ENCODE results near the gene ACER1. TPM values are rescaled to one million over a fixed set of nuclear protein-coding genes. Genes with fewer than 3 reads are reported as not detected.

ACER1 gene
- total RNA-seq, 1 donor from 2014 or later = not detected

DNA sequence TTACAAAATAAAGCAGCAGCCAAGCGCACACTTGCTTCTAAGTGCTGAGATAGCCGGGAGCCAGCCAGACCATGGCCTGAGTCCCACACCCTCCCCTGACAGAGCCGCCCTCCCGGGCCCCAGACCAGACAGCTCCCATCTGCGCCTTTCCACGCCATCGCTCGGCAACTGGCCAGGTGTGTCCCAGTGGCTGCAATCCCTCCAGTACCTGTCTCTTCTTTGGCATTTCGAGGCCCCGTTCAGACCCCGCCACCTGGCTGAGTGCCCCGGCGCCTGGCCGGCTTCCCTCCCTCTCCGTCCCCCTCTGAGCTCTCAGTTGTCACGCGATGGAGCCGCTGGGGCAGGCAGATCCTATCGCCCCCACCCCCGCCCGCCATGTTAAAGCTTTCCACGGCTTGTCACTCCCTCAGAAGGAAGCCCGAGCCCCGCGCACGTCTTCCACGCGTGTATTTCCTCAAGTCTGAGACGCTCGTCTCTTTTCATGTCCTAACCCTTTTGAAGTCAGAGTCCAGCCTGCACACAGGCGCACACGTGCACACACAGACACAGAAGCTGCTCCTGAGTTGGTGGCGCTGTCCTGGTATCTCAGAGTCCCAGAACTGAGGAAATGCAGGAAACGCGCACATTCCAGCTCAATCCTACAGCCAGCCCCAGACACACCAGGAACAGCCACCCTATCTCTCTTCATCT, 61.5 kb downstream of the ACER1 start:
- H3K36me3 Mint-ChIP-seq = peaks cover 20% of the 10 kb centered on the region
- H3K27ac Mint-ChIP-seq = peak overlapping the region; percentile 92
- TF ChIP-seq, protein P1, sequence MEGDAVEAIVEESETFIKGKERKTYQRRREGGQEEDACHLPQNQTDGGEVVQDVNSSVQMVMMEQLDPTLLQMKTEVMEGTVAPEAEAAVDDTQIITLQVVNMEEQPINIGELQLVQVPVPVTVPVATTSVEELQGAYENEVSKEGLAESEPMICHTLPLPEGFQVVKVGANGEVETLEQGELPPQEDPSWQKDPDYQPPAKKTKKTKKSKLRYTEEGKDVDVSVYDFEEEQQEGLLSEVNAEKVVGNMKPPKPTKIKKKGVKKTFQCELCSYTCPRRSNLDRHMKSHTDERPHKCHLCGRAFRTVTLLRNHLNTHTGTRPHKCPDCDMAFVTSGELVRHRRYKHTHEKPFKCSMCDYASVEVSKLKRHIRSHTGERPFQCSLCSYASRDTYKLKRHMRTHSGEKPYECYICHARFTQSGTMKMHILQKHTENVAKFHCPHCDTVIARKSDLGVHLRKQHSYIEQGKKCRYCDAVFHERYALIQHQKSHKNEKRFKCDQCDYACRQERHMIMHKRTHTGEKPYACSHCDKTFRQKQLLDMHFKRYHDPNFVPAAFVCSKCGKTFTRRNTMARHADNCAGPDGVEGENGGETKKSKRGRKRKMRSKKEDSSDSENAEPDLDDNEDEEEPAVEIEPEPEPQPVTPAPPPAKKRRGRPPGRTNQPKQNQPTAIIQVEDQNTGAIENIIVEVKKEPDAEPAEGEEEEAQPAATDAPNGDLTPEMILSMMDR (IDR thresholded peaks at IDR 0.05; ENCODE audit: unreplicated experiment) = no peak
- H3K4me3 Mint-ChIP-seq = peak overlapping the region; percentile 53
- peaks cover 66% of the 10 kb centered on the region for H3K4me1 Mint-ChIP-seq
- peak in 1 of 2 experiments; percentile 70 for DNase-seq (ENCODE audit: low spot score in 2 of 2, unreplicated experiment in 2 of 2)
- H3K9me3 Mint-ChIP-seq = no peaks in the 10 kb centered on the region
- no peaks in the 10 kb centered on the region for H3K27me3 Mint-ChIP-seq (ENCODE audit: low read depth)

DNA sequence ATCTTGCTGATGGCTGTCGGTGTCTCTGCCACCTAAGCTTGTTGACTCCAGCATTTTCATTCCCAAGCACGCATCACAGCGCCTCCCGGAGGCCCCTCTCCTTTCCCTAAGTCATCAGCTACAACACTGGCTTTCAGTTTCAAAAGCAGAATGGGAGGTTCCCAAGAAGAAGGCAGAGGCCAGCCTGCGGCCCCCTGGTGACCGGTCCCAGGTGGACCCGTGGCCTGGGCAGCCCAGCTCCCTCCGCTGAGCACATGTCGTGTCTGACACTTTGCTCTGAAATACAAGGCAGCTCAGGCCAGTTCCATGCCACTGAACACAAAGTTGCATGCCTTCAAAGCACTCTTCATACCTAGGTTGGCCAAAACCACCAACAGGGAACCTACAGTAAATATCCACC, 62.2 kb downstream of the ACER1 start:
- Mint-ChIP-seq H3K36me3 (peaks cover 20% of the 10 kb centered on the region), H3K27me3 (ENCODE audit: low read depth) (no peaks in the 10 kb centered on the region), H3K9me3 (no peaks in the 10 kb centered on the region), H3K4me3 (peak overlapping the region; percentile 53), H3K27ac (peak overlapping the region; percentile 92), H3K4me1 (peaks cover 60% of the 10 kb centered on the region)
- TF ChIP-seq, protein P1 (IDR thresholded peaks at IDR 0.05; ENCODE audit: unreplicated experiment) = no peak
- DNase-seq (ENCODE audit: low spot score in 2 of 2, unreplicated experiment in 2 of 2) = no peak

DNA sequence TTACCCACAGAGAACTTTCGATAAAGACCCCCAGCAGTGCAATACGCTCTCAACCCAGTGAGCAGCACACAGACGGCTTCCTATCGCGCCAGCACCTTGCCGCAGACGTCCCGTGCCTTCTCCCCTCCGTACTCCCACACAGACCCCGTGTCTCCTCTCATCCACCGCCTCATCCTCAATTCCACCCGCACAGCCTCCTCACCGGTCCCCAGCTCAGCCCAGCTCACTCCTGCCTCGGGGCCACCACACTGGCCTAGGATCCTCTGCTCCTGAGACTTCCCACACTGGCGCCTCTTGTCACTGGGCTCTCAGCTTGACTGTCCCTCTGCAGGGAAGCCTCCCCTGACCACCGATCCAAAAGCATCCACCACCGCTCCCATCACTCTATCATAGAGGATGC, 62.6 kb downstream of the ACER1 start:
- no peaks in the 10 kb centered on the region for H3K9me3 Mint-ChIP-seq
- H3K27ac Mint-ChIP-seq = peak overlapping the region; percentile 92
- TF ChIP-seq, protein P1 (IDR thresholded peaks at IDR 0.05; ENCODE audit: unreplicated experiment) = no peak
- peaks cover 20% of the 10 kb centered on the region for H3K36me3 Mint-ChIP-seq
- H3K4me1 Mint-ChIP-seq = peaks cover 55% of the 10 kb centered on the region
- peak overlapping the region; percentile 53 for H3K4me3 Mint-ChIP-seq
- H3K27me3 Mint-ChIP-seq (ENCODE audit: low read depth) = no peaks in the 10 kb centered on the region
- no peak for DNase-seq (ENCODE audit: low spot score in 2 of 2, unreplicated experiment in 2 of 2)

DNA sequence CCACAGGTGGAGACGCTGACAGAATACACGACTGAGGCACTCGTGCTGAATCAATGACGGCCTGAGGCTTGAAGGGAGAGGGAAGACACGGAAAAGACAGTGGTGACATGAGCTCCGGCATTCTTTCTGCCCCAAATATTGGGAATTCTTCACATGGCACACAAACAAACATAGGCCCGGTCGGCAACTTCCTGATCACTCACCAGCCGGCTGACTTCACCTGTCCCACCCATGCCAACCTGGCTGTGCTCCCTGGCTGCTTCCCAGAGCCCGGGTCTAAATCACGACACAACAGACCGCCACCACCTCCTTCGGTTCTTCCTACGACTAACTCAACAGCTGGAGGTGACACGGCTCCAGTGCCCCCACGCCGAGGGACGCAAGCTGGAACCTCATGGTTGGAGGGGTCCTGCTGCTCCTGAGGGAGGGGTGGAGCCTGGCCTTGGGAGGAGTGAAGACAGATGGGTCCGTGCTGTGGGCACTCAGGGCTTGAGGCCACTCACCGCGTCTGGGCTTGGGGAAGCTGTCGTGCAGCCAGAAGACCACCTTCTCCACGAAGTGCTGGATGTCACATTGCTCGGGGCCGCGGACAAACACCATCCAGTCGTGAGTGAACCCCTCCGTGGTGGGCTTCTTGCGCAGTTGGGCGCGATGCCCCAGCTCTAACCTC, 63.2 kb downstream of the ACER1 start:
- H3K4me3 Mint-ChIP-seq = no peak overlapping the region
- TF ChIP-seq, protein P1 (IDR thresholded peaks at IDR 0.05; ENCODE audit: unreplicated experiment) = no peak
- DNase-seq (ENCODE audit: low spot score in 2 of 2, unreplicated experiment in 2 of 2) = no peak
- H3K27ac Mint-ChIP-seq = peak overlapping the region; percentile 92
- H3K9me3 Mint-ChIP-seq = no peaks in the 10 kb centered on the region
- H3K36me3 Mint-ChIP-seq = peaks cover 20% of the 10 kb centered on the region
- no peaks in the 10 kb centered on the region for H3K27me3 Mint-ChIP-seq (ENCODE audit: low read depth)
- peaks cover 50% of the 10 kb centered on the region for H3K4me1 Mint-ChIP-seq

DNA sequence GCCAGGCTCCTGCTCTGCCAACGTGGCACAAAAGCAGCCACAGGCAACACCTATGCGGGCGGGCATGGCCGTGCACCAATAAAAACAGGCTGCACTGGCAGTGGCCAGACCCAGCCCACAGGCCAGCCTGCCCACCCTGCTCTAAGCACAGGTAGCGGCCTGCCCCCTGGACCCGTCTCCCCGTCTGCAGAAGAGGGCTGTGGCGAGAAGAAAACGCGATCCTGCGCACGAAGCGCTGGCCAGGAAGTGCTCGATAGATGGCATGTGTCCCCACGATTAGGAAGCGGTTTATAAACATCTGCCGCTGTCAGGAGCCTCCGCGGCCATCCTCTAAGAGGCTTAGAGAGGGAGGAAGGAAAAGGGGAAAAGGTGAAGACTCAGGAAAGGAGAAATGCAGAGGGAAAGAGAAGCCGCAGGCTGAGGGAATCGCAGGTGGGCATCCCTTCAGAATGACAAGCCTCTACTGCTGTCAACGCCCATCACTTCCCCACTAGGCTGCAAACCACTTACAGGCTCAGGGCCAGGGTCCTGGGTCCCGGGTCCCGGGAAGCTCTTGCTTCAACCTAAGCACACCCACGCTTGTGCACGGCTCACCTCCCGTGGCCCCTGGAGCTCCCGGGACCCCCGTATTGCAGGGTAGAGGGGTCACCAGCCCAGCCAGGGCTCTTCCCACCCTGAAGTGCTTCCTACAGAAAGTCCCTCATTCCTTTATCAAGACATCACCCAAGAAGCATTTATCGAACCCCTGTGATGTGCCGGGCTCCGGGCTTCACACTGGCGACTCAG, 64.1 kb downstream of the ACER1 start:
- Mint-ChIP-seq H3K4me1 (peaks cover 43% of the 10 kb centered on the region), H3K4me3 (no peak overlapping the region), H3K27ac (no peak overlapping the region), H3K27me3 (ENCODE audit: low read depth) (no peaks in the 10 kb centered on the region), H3K36me3 (peaks cover 20% of the 10 kb centered on the region), H3K9me3 (no peaks in the 10 kb centered on the region)
- DNase-seq (ENCODE audit: low spot score in 2 of 2, unreplicated experiment in 2 of 2) = no peak
- TF ChIP-seq, protein P1 (IDR thresholded peaks at IDR 0.05; ENCODE audit: unreplicated experiment) = no peak

Measured in mesothelial cell of epicardium (in vitro differentiated cells).